ENCODE data around the gene IL18BP.

DNA sequence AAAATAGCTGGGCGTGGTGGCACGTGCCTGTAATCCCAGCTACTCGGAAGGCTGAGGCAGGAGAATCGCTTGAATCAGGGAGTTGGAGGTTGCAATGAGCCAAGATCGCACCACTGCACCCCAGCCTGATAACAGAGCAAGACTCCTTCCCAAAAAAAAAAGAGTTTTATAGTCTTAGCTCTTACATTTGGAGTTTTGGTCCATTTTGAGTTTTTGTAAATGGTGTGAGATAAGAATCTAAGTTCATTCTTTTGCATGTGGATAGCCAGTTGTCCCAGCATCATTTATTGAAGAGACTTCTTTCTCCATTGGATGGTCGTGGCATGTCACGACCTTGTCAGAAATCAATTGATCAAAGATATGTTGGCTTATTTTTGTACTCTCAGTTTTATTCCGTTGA, 35.2 kb upstream of the IL18BP start:
- TF ChIP-seq EZH2 (IDR thresholded peaks at IDR 0.05; ENCODE audit: insufficient read depth, low read length): no peak
- TF ChIP-seq, protein P1, sequence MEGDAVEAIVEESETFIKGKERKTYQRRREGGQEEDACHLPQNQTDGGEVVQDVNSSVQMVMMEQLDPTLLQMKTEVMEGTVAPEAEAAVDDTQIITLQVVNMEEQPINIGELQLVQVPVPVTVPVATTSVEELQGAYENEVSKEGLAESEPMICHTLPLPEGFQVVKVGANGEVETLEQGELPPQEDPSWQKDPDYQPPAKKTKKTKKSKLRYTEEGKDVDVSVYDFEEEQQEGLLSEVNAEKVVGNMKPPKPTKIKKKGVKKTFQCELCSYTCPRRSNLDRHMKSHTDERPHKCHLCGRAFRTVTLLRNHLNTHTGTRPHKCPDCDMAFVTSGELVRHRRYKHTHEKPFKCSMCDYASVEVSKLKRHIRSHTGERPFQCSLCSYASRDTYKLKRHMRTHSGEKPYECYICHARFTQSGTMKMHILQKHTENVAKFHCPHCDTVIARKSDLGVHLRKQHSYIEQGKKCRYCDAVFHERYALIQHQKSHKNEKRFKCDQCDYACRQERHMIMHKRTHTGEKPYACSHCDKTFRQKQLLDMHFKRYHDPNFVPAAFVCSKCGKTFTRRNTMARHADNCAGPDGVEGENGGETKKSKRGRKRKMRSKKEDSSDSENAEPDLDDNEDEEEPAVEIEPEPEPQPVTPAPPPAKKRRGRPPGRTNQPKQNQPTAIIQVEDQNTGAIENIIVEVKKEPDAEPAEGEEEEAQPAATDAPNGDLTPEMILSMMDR (IDR thresholded peaks at IDR 0.05; ENCODE audit: insufficient read depth, low read depth, low read length): no peak
